BE2C (cell line): ENCODE data around the gene MGLL.

ENCODE experiments used
- DNase-seq: peaks from one replicate; pipeline ENCODE4 v3.0.0-alpha.2; 2020
- H3K27me3 ChIP-seq: fragments of 250-450 bp; sonication (Bioruptor Pico); 2 replicates; pipeline ENCODE4 v1.5.1; 2020; ENCODE audit warnings: mild to moderate bottlenecking
- H3K36me3 ChIP-seq: fragments of 250-450 bp; sonication (Bioruptor Pico); 2 replicates; pipeline ENCODE4 v1.5.1; 2020; ENCODE audit warnings: mild to moderate bottlenecking
- H3K4me1 ChIP-seq: fragments of 250-450 bp; sonication (Bioruptor Pico); 2 replicates; pipeline ENCODE4 v1.5.1; 2020
- H3K4me3 ChIP-seq: 2 replicates; pipeline ENCODE4 v1.5.1; 2011; ENCODE audit warnings: low read depth, low read length
- H3K9me3 ChIP-seq: fragments of 250-450 bp; sonication (Bioruptor Pico); 2 replicates; pipeline ENCODE4 v1.5.1; 2020
- CTCF ChIP-seq: IDR thresholded peaks from 2 replicates; pipeline ENCODE4 v1.5.1; 2012; ENCODE audit warnings: mild to moderate bottlenecking, low read depth, low read length

MGLL gene

GRCh38 chr3:127667119-127667681 lies 155.1 kb downstream of the MGLL start:
- Histone ChIP-seq H3K4me3 (no peak overlapping the region), H3K36me3 (peaks cover 15% of the 10 kb centered on the region), H3K4me1 (peaks cover 2% of the 10 kb centered on the region; the same call in 1 of the 2 replicates), H3K27me3 (no peaks in the 10 kb centered on the region), H3K9me3 (no peaks in the 10 kb centered on the region)
- TF ChIP-seq CTCF = no peak
- DNase-seq = no peak

GRCh38 chr3:127666676-127667075 lies 155.6 kb downstream of the MGLL start:
- Histone ChIP-seq H3K9me3 (no peaks in the 10 kb centered on the region), H3K4me1 (no peaks in the 10 kb centered on the region), H3K36me3 (peaks cover 20% of the 10 kb centered on the region), H3K27me3 (no peaks in the 10 kb centered on the region), H3K4me3 (no peak overlapping the region)
- DNase-seq = no peak
- TF ChIP-seq CTCF = no peak

GRCh38 chr3:127665586-127665985 lies 156.7 kb downstream of the MGLL start:
- H3K9me3 ChIP-seq = no peaks in the 10 kb centered on the region
- H3K27me3 ChIP-seq = no peaks in the 10 kb centered on the region
- no peak overlapping the region for H3K4me3 ChIP-seq
- no peak for TF ChIP-seq CTCF
- H3K4me1 ChIP-seq = no peaks in the 10 kb centered on the region
- H3K36me3 ChIP-seq = peaks cover 26% of the 10 kb centered on the region
- DNase-seq = no peak

GRCh38 chr3:127665165-127665564 lies 157.2 kb downstream of the MGLL start:
- Histone ChIP-seq H3K4me3 (no peak overlapping the region), H3K9me3 (no peaks in the 10 kb centered on the region), H3K4me1 (no peaks in the 10 kb centered on the region), H3K36me3 (peaks cover 30% of the 10 kb centered on the region), H3K27me3 (no peaks in the 10 kb centered on the region)
- no peak for TF ChIP-seq CTCF
- DNase-seq = no peak

- TF ChIP-seq CTCF = no peak
- Histone ChIP-seq H3K9me3 (no peaks in the 10 kb centered on the region), H3K27me3 (no peaks in the 10 kb centered on the region), H3K4me1 (no peaks in the 10 kb centered on the region), H3K36me3 (peaks cover 35% of the 10 kb centered on the region), H3K4me3 (no peak overlapping the region)
- DNase-seq = no peak
Measured at GRCh38 chr3:127663151-127663550, 159.2 kb downstream of the MGLL start.

GRCh38 chr3:127662001-127662469 lies 160.3 kb downstream of the MGLL start:
- Histone ChIP-seq H3K36me3 (peaks cover 35% of the 10 kb centered on the region), H3K27me3 (no peaks in the 10 kb centered on the region), H3K4me1 (no peaks in the 10 kb centered on the region), H3K9me3 (no peaks in the 10 kb centered on the region), H3K4me3 (no peak overlapping the region)
- no peak for TF ChIP-seq CTCF
- no peak for DNase-seq
